HepG2 (cell line): Measurements from ENCODE around the gene CCDC69. TPM values are rescaled to one million over a fixed set of nuclear protein-coding genes. Genes with fewer than 3 reads are reported as not detected.

ENCODE experiments used
- ATAC-seq: fragments of 200-7000 bp; cut with Tn5 transposase; 3 replicates; pipeline ENCODE4 v1.9.1; 2020; ENCODE audit warnings: mild to moderate bottlenecking, moderate library complexity
- BruUV-seq: library from RNA; stranded (reverse); fragments of 400-500 nt; replicated peaks from 2 replicates; lab custom pipeline; 2021; lab: Mats Ljungman, UMichigan
- CTCF ChIA-PET: fragments of 300-600 bp; formaldehyde crosslinking; extraction: SDS; loops from one replicate; lab custom pipeline; 2021; ENCODE audit warnings: low total read pairs, inconsistent platforms, low intra/inter-chr PET ratio; lab: Yijun Ruan, JAX
- POLR2A ChIA-PET: fragments of 350-600 bp; sonication (Branson Sonifier 250); formaldehyde crosslinking; loops from one replicate; lab custom pipeline; 2020; ENCODE audit warnings: antibody characterized with exemption, inconsistent platforms; lab: Yijun Ruan, JAX
- DNase-seq: peaks from one replicate; pipeline ENCODE4 v3.0.0-alpha.2; 2015; ENCODE audit warnings: low spot score
- FAIRE-seq: peaks from 3 replicates; lab custom pipeline; 2011; peaks lifted over from hg19 to GRCh38; lab: Jason Lieb, UNC
- H2AFZ ChIP-seq: one replicate; pipeline ENCODE4 v1.6.1; 2011; ENCODE audit warnings: low read length, inconsistent platforms
- H3K27ac ChIP-seq: fragments of 300-600 bp; 3 replicates; pipeline ENCODE4 v1.8.0; 2011; ENCODE audit warnings: mixed run types, mild to moderate bottlenecking, mixed read lengths, low read length, inconsistent platforms; ENCODE audit not compliant: insufficient read depth; ENCODE audit errors: extremely low read length
- H3K27me3 ChIP-seq, 2 experiments: fragments of 200-600 bp in 1 of 2; 2 replicates in 1 of 2; 3 replicates in 1 of 2; pipeline versions ENCODE4 v1.6.0 to v1.8.0; 2011; ENCODE audit warnings: low read length in 2 of 2, mild to moderate bottlenecking in 2 of 2, moderate library complexity in 2 of 2, inconsistent platforms in 1 of 2; ENCODE audit not compliant: insufficient read depth in 2 of 2, control insufficient read depth in 1 of 2
- H3K36me3 ChIP-seq, 2 experiments: fragments of 200-600 bp in 1 of 2; replicated peaks in 1 of 2; 2 replicates in 1 of 2; 3 replicates in 1 of 2; pipeline versions ENCODE4 v1.5.1 to v1.8.0; 2011; ENCODE audit warnings: low read length in 2 of 2, inconsistent platforms in 1 of 2; ENCODE audit not compliant: insufficient read depth in 2 of 2, control insufficient read depth in 1 of 2
- H3K4me1 ChIP-seq: 2 replicates; pipeline ENCODE4 v1.5.1; 2012; ENCODE audit warnings: low read length, inconsistent platforms; ENCODE audit not compliant: insufficient read depth
- H3K4me2 ChIP-seq: 2 replicates; pipeline ENCODE4 v1.6.0; 2011; ENCODE audit warnings: low read depth, low read length, inconsistent platforms
- H3K4me3 ChIP-seq, 3 experiments: fragments of 200-600 bp in 1 of 3; sonication (generic), shearing (Covaris generic) in 1 of 3; replicated peaks in 1 of 3; 2 replicates each; pipeline ENCODE4 v1.5.1; 2011 to 2016; ENCODE audit warnings: low read length in 3 of 3, inconsistent platforms in 2 of 3, low read depth in 2 of 3, mild to moderate bottlenecking in 2 of 3, control low read depth in 1 of 3, mixed read lengths in 1 of 3; ENCODE audit not compliant: insufficient read depth in 1 of 3
- H3K79me2 ChIP-seq: one replicate; pipeline ENCODE4 v1.6.1; 2011; ENCODE audit warnings: low read length, inconsistent platforms; ENCODE audit not compliant: insufficient read depth
- H3K9ac ChIP-seq: 2 replicates; pipeline ENCODE4 v1.6.0; 2011; ENCODE audit warnings: mild to moderate bottlenecking, low read depth, low read length, inconsistent platforms; ENCODE audit not compliant: insufficient read depth
- H3K9me3 ChIP-seq: 2 replicates; pipeline ENCODE4 v1.5.1; 2012; ENCODE audit warnings: mild to moderate bottlenecking, low read length
- H4K20me1 ChIP-seq: 2 replicates; pipeline ENCODE4 v1.6.0; 2011; ENCODE audit warnings: inconsistent platforms, mild to moderate bottlenecking, low read length, moderate library complexity; ENCODE audit not compliant: insufficient read depth
- GABPA ChIP-seq, 2 experiments: IDR thresholded peaks; 2 replicates each; pipeline ENCODE4 v1.6.1; 2011 to 2016; ENCODE audit warnings: low read depth in 2 of 2, low read length in 1 of 2, missing biosample characterization in 1 of 2, missing genetic modification characterization in 1 of 2
- HMG20A ChIP-seq: IDR thresholded peaks from 2 replicates; pipeline ENCODE4 v1.6.1; 2016; ENCODE audit warnings: borderline replicate concordance
- HMG20B ChIP-seq: conservative IDR thresholded peaks from 2 replicates; pipeline ENCODE4 v1.6.1; 2016; ENCODE audit warnings: missing genetic modification reagents, missing compliant biosample characterization
- KAT7 ChIP-seq: IDR thresholded peaks from 2 replicates; pipeline ENCODE4 v1.6.1; 2018; ENCODE audit warnings: borderline replicate concordance, missing compliant biosample characterization
- PHF8 ChIP-seq: sonication (generic); formaldehyde crosslinking; IDR thresholded peaks from 2 replicates; pipeline ENCODE4 v1.5.0; 2020; ENCODE audit warnings: missing genetic modification reagents
- POLR2AphosphoS5 ChIP-seq: IDR thresholded peaks from 2 replicates; pipeline ENCODE4 v1.6.1; 2012; ENCODE audit warnings: low read depth, low read length
- TBX3 ChIP-seq: fragments of 450-650 bp; IDR thresholded peaks from 2 replicates; pipeline ENCODE4 v1.6.1; 2017; ENCODE audit warnings: antibody characterized with exemption, mild to moderate bottlenecking, inconsistent platforms, borderline replicate concordance
- ZNF382 ChIP-seq: sonication (generic); formaldehyde crosslinking; IDR thresholded peaks from 2 replicates; pipeline ENCODE4 v1.5.0; 2020; ENCODE audit warnings: missing genetic modification reagents, mild to moderate bottlenecking, borderline replicate concordance
- WGBS: methylation state at CpG from one replicate; pipeline ENCODE4 v1.1.6; 2017; ENCODE audit warnings: low lambda C conversion rate; 5-methylcytosine and 5-hydroxymethylcytosine counted together
- in situ Hi-C: cut with HindIII; loops from 2 replicates; pipeline ENCODE4 v1.10.0; 2017; ENCODE audit warnings: low pct_unique_long_range_greater_than_20kb; ENCODE audit not compliant: extremely low pct_ligation_motif_present
- intact Hi-C: fragments of 100-400 bp; cut with micrococcal nuclease; formaldehyde crosslinking; loops from one replicate; pipeline ENCODE4 v1.10.0; 2022; ENCODE audit not compliant: unreplicated experiment
- polyA plus RNA-seq, 8 experiments: library from polyadenylated mRNA; depleted of rRNA in 3 of 8; stranded (reverse) in 7 of 8; unstranded in 1 of 8; fragments of >200 nt; fragmentation: Illumina TruSeq in 4 of 8; extraction: Trizol in 4 of 8; gene quantifications; 2 replicates each; pipeline versions ENCODE4 v1.2.1 to v1.2.3, GENCODE V29; 2011 to 2016; ENCODE audit warnings: low read depth in 4 of 8, missing spikeins in 1 of 8, mixed read lengths in 1 of 8; ENCODE audit not compliant: insufficient read depth in 1 of 8
- total RNA-seq, 5 experiments: library from RNA; depleted of rRNA; stranded (reverse); fragments of >200 nt; fragmentation: Illumina TruSeq; extraction: Trizol; gene quantifications; 2 replicates each; pipeline ENCODE4 v1.2.3, GENCODE V29; 2016; ENCODE audit warnings: low read depth in 1 of 5
- TF ChIP-seq, protein P1 (sequence below): sonication (generic); formaldehyde crosslinking; conservative IDR thresholded peaks from 2 replicates; pipeline ENCODE4 v1.4.0; 2020; ENCODE audit warnings: missing genetic modification reagents

The CCDC69 gene
- total and polyA plus RNA-seq, 2 of the 13 experiments (the other 11 are each of a cell fraction or from before 2014, with no cell fraction given): 12.2 to 45.2 TPM

DNA sequence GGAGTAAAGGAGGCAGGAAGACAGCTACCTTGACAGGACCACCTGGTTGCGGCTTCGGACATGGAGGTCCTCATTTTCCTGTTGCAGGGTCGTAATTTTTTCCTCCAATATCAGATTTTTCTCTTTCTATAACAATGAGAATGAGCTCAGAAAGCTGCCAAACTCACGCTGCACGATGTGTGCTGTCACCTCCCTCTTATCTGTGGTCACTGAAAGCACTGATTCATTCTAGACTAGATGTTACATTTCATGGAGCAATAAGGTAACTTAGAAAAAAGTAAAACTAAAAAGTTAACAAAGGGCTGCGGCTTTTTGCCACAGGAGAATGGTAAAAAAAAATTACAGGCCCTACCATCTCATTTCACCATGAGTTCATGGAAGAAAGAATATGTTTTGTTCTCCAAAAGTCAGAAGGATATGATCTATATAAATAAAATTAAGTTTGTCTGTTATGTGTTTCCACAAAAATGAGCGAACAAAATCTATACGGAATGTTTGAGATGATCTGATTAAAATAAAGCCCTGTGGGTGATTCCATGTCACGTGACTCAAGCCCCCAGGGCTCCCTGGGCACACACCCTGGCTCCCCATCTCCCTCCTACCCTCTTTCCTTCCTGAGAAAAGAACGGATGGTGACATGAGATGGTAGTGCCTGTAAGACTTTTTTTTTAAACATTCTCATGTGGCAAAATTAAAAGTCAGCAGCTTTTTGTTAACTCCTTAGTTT, 39.4 kb downstream of the CCDC69 start:
- H3K36me3 ChIP-seq: peaks cover 0 to 7% of the 10 kb centered on the region in 2 experiments; a peak in 1 of 5 replicates
- no peak overlapping the region for H3K4me2 ChIP-seq
- no peak for DNase-seq
- POLR2A ChIA-PET: no interaction called here
- FAIRE-seq: no peak
- no peak overlapping the region for H3K27ac ChIP-seq
- in situ Hi-C loops: no loop called here
- no peaks in the 10 kb centered on the region; the same call in 1 of the 2 replicates for H4K20me1 ChIP-seq
- H3K79me2 ChIP-seq: no peaks in the 10 kb centered on the region
- H3K9me3 ChIP-seq: no peaks in the 10 kb centered on the region
- no peak overlapping the region for H3K9ac ChIP-seq
- no peak for ATAC-seq
- no peak for TF ChIP-seq KAT7 (CRISPR knock-in tag)
- TF ChIP-seq PHF8 (CRISPR knock-in tag): no peak
- no peak for TF ChIP-seq HMG20B (CRISPR knock-in tag)
- TF ChIP-seq POLR2AphosphoS5: no peak
- no peak for TF ChIP-seq TBX3
- TF ChIP-seq ZNF382 (CRISPR knock-in tag): no peak
- TF ChIP-seq, protein P1, sequence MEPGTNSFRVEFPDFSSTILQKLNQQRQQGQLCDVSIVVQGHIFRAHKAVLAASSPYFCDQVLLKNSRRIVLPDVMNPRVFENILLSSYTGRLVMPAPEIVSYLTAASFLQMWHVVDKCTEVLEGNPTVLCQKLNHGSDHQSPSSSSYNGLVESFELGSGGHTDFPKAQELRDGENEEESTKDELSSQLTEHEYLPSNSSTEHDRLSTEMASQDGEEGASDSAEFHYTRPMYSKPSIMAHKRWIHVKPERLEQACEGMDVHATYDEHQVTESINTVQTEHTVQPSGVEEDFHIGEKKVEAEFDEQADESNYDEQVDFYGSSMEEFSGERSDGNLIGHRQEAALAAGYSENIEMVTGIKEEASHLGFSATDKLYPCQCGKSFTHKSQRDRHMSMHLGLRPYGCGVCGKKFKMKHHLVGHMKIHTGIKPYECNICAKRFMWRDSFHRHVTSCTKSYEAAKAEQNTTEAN (CRISPR knock-in tag): no peak
- TF ChIP-seq HMG20A: no peak
- TF ChIP-seq GABPA (IDR thresholded peaks at IDR 0.05; ENCODE audit: low read depth, low read length): no peak
- no peak for TF ChIP-seq GABPA (CRISPR knock-in tag; IDR thresholded peaks at IDR 0.05; ENCODE audit: low read depth)
- H2AFZ ChIP-seq: no peak overlapping the region
- WGBS: 89% methylated on average over 10 of the region's 10 CpGs
- CTCF ChIA-PET: no interaction called here
- no TSS peak for BruUV-seq
- no peak overlapping the region for H3K4me3 ChIP-seq
- H3K27me3 ChIP-seq: no peaks in the 10 kb centered on the region
- intact Hi-C loops: no loop called here
- H3K4me1 ChIP-seq: no peaks in the 10 kb centered on the region
